AG10803 (cell line): Measurements from ENCODE around the gene KNDC1.

ENCODE experiments used
- DNase-seq: peaks from one replicate; pipeline ENCODE4 v3.0.0; 2010; ENCODE audit warnings: low read depth
- H3K4me3 ChIP-seq: 2 replicates; pipeline ENCODE4 v1.5.1; 2011; ENCODE audit warnings: mild to moderate bottlenecking, low read length, control low read depth
- TF ChIP-seq, protein P1 (sequence below): conservative IDR thresholded peaks from 2 replicates; pipeline ENCODE4 v1.5.1; 2011; ENCODE audit warnings: mild to moderate bottlenecking, low read length, control low read depth, inconsistent platforms

KNDC1 gene

DNA sequence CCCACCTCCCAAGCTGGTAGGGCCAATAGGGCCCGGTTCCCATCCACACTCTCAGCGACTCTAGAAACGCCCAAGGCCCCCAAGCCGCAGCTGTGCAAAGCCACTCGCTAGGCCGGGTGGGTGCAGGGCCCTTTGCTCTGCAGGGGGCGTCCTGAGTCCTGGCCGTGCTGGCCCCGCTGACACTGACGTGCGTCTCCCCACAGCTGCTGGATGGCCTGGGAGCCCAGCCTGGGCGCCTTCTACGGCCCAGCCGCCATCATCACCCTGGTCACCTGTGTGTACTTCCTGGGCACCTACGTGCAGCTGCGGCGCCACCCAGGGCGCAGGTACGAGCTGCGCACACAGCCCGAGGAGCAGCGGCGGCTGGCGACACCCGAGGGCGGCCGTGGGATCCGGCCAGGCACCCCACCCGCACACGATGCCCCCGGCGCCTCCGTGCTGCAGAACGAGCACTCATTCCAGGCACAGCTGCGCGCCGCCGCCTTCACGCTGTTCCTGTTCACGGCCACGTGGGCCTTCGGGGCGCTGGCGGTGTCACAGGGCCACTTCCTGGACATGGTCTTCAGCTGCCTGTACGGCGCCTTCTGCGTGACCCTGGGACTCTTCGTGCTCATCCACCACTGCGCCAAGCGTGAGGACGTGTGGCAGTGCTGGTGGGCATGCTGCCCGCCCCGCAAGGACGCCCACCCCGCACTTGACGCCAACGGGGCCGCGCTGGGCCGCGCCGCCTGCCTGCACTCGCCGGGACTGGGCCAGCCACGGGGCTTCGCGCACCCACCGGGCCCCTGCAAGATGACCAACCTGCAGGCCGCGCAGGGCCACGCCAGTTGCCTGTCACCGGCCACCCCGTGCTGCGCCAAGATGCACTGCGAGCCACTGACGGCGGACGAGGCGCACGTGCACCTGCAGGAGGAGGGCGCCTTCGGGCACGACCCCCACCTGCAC, 31.6 kb upstream of the KNDC1 start:
- TF ChIP-seq, protein P1, sequence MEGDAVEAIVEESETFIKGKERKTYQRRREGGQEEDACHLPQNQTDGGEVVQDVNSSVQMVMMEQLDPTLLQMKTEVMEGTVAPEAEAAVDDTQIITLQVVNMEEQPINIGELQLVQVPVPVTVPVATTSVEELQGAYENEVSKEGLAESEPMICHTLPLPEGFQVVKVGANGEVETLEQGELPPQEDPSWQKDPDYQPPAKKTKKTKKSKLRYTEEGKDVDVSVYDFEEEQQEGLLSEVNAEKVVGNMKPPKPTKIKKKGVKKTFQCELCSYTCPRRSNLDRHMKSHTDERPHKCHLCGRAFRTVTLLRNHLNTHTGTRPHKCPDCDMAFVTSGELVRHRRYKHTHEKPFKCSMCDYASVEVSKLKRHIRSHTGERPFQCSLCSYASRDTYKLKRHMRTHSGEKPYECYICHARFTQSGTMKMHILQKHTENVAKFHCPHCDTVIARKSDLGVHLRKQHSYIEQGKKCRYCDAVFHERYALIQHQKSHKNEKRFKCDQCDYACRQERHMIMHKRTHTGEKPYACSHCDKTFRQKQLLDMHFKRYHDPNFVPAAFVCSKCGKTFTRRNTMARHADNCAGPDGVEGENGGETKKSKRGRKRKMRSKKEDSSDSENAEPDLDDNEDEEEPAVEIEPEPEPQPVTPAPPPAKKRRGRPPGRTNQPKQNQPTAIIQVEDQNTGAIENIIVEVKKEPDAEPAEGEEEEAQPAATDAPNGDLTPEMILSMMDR: no peak
- H3K4me3 ChIP-seq: no peak overlapping the region
- DNase-seq: no peak

DNA sequence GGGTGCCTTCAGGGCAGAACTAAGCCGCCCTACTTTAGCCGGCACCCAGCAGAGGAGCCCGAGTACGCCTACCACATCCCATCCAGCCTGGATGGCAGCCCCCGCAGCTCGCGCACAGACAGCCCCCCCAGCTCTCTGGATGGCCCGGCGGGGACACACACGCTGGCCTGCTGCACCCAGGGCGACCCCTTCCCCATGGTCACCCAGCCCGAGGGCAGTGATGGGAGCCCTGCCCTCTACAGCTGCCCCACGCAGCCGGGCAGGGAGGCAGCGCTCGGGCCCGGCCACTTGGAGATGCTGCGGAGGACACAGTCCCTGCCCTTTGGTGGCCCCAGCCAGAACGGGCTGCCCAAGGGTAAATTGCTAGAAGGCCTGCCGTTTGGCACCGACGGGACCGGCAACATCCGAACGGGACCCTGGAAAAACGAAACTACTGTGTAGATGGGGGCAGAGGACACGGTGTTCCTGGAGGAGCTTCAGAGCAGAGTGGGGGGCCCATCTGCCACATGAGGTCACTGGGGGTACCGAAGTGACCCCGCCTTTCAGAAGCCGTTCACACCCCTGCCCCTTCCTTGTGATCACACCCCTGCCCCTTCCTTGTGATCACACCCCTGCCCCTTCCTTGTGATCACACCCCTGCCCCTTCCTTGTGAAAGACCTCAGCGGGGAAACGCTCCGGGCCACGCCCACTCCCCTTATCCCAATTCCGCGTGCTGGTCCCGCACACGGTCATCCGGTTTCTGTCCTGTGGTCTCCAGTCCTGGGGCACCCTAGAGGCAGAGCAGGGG, 30.8 kb upstream of the KNDC1 start:
- DNase-seq: no peak
- TF ChIP-seq, protein P1: no peak
- no peak overlapping the region for H3K4me3 ChIP-seq

DNA sequence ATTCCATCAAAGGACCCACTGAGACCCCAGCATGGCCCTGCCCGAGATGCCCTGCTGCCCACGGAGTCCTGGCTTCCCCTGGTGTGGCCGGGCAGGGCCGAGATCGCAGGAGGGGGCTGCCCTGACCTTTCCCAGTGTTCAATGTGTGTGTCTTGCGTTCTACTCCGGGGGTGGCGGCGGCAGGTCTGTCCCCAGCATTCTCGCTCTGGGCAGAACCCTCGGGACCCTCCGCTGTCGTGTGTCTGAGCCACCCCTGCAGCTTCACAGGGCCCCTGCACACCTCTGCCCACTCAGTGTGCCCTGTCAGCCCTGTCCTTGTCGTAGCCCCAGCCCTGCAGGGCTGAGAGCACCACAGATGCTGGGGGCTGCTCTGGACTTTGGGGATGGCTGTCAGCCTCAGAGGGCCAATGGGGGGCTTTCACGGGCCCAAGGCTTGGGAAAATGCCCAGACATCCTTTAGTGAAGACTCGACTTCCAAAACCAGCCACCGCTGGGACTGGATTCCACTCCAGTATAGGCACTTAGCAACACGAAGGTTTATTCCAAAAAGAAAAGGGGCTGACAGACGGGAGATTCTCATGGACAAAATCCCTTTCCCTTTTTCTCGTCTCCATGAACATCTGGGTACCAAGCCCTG, 30.0 kb upstream of the KNDC1 start:
- H3K4me3 ChIP-seq: no peak overlapping the region
- no peak for DNase-seq
- TF ChIP-seq, protein P1: no peak

DNA sequence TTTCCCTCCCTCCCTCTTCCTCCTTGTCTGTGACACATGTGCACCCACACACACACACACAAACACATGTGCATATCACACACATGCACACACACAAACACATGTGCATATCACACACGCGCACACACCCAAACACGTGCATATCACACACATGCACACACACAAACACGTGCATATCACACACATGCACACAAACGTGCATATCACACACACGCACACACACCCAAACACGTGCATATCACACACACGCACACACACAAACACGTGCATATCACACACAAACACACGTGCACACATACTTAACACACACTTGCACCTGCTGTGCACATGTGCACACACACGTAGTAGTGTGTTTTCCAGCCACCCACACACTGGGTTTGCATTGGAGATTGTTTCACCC, 29.4 kb upstream of the KNDC1 start:
- DNase-seq: no peak
- TF ChIP-seq, protein P1: no peak
- H3K4me3 ChIP-seq: no peak overlapping the region

DNA sequence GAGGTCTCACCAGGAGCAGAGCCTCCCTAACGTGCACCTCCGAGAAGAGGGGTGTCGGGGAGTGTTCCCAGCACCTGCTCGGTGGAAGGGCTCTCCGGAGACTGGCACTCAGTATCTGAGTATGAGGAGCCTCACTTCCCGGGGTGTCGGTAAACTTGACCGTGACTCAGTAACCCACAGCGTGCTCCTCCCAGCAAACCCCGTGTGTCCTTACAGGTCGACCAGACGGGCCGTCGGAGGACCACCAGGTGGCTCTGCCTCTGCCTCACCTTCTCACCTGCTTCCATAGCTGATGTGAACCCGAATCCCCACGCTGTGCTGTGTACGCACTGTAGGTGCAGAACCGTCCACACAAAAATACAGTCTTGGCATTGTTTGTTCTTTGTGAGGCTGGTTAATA, 29.0 kb upstream of the KNDC1 start:
- no peak for DNase-seq
- no peak overlapping the region for H3K4me3 ChIP-seq
- TF ChIP-seq, protein P1: no peak

DNA sequence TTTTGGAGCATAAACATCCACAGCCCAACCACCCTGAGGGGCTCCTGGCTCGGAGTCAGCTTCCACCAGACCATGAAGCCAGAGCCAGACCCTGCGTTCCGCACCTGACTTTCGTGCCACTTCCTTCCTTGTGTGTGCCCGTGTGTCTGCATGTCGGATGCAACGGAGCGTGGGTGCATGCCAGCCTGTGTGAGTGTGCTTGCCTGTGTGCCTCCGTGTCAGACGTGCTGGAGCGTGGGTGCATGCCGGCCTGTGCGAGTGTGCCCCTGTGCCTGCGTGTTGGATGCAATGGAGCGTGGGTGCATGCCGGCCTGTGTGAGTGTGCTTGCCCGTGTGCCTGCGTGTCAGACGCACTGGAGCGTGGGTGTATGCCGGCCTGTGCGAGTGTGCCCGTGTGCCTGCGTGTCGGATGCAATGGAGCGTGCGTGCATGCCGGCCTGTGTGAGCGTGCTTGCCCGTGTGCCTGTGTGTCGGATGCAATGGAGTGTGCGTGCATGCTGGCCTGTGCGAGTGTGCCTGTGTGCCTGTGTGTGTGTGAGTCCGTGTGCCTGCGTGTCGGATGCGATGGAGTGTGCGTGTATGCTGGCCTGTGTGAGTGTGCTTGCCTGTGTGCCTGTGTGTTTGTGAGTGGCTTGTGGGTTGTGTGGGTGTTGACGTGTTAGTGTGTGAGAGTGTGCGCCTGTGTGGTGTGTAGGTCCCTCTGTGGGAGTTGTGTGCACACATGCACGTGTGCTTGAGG, 28.1 kb upstream of the KNDC1 start:
- TF ChIP-seq, protein P1: no peak
- no peak for DNase-seq
- H3K4me3 ChIP-seq: no peak overlapping the region
